Upper lobe of left lung (tissue), 4 donors: Measurements from ENCODE around the gene DHRS2.
"Not testable (repeated sequence)": the region's sequence is repeated elsewhere in the genome, so short reads cannot be mapped to it uniquely, and the experiment has no call there.

Experiments
- CTCF ChIP-seq, 6 experiments: fragments of 450-650 bp in 4 of 6; fragments of 200-600 bp in 2 of 6; sonication (generic) in 2 of 6; IDR thresholded peaks; one replicate each; pipeline ENCODE4 v1.5.1; 2016 to 2019; ENCODE audit warnings: antibody characterized with exemption in 6 of 6
- POLR2A ChIP-seq, 4 donors: fragments of 450-650 bp; IDR thresholded peaks; one replicate each; pipeline ENCODE4 v1.5.1; 2016 to 2017; ENCODE audit warnings: antibody characterized with exemption in 4 of 4, mild to moderate bottlenecking in 2 of 4
- POLR2AphosphoS5 ChIP-seq, 2 donors: sonication (generic); formaldehyde crosslinking; IDR thresholded peaks; one replicate each; pipeline ENCODE4 v1.5.1; 2017; ENCODE audit warnings: antibody characterized with exemption in 2 of 2

- TF ChIP-seq POLR2A, CTCF, POLR2AphosphoS5 (IDR thresholded peaks at IDR 0.05): not testable (repeated sequence)
Observed at GRCh38 chr14:23689709-23690514, 53.7 kb downstream of the DHRS2 start.
